ENCODE data around the gene PHF1. TPM values are rescaled to one million over a fixed set of nuclear protein-coding genes. Genes with fewer than 3 reads are reported as not detected.

PHF1 gene
- total and polyA plus RNA-seq, 4 donors, result 7.2 to 13.5 (median 11.5) TPM

- TF ChIP-seq ATF3 (IDR thresholded peaks at IDR 0.05) (no peak), TAF1 (conservative IDR thresholded peaks at IDR 0.05) (no peak), SP1 (IDR thresholded peaks at IDR 0.05) (no peak), HNF4A (conservative IDR thresholded peaks at IDR 0.05) (no peak), YY1 (IDR thresholded peaks at IDR 0.05) (no peak)
- peaks cover 5 to 30% (median 17%) of the 10 kb centered on the region in 4 donors for H3K4me1 ChIP-seq (ENCODE audit: control insufficient read depth in 4 of 4, insufficient read depth in 4 of 4, low read length in 3 of 4)
These were observed 22.3 kb downstream of the PHF1 start for GRCh38 chr6:33433001-33433543.

GRCh38 chr6:33433544-33434191 lies 22.9 kb downstream of the PHF1 start:
- Histone ChIP-seq H3K4me1 (ENCODE audit: control insufficient read depth in 4 of 4, insufficient read depth in 4 of 4, low read length in 3 of 4) (peaks cover 3 to 25% (median 14%) of the 10 kb centered on the region in 4 donors), H3K9me3 (ENCODE audit: control insufficient read depth in 4 of 4, low read length in 3 of 4) (no peaks in the 10 kb centered on the region), H3K4me3 (ENCODE audit: low read depth in 1 of 3, low read length in 3 of 3) (no peak overlapping the region), H3K36me3 (ENCODE audit: control insufficient read depth in 4 of 4, insufficient read depth in 3 of 4, low read depth in 1 of 4, low read length in 3 of 4) (peaks cover 0 to 6% (median 1%) of the 10 kb centered on the region in 4 donors), H3K27me3 (ENCODE audit: control insufficient read depth in 4 of 4, insufficient read depth in 4 of 4, low read length in 3 of 4) (no peaks in the 10 kb centered on the region), H3K9ac (ENCODE audit: low read depth in 1 of 2, low read length in 2 of 2) (no peak overlapping the region), H3K27ac (ENCODE audit: low read depth in 1 of 2, low read length in 2 of 2) (no peak overlapping the region)
- 53% methylated on average over 16 of the region's 17 CpGs for WGBS
- TF ChIP-seq ZBTB33 (IDR thresholded peaks at IDR 0.05) (no peak), TAF1 (conservative IDR thresholded peaks at IDR 0.05) (no peak), FOXA1 (IDR thresholded peaks at IDR 0.05) (no peak), HNF4A (conservative IDR thresholded peaks at IDR 0.05) (no peak), SP1 (IDR thresholded peaks at IDR 0.05) (no peak), HNF4G (IDR thresholded peaks at IDR 0.05) (no peak)
- no peak for DNase-seq (ENCODE audit: low spot score)

More at GRCh38 chr6:33433001-33433543, 22.3 kb downstream of the PHF1 start:
- Histone ChIP-seq H3K27ac (ENCODE audit: low read depth in 1 of 2, low read length in 2 of 2) (no peak overlapping the region), H3K4me3 (ENCODE audit: low read depth in 1 of 3, low read length in 3 of 3) (no peak overlapping the region), H3K36me3 (ENCODE audit: control insufficient read depth in 4 of 4, insufficient read depth in 3 of 4, low read depth in 1 of 4, low read length in 3 of 4) (peaks cover 0 to 6% (median 1%) of the 10 kb centered on the region in 4 donors), H3K9me3 (ENCODE audit: control insufficient read depth in 4 of 4, low read length in 3 of 4) (no peaks in the 10 kb centered on the region), H3K9ac (ENCODE audit: low read depth in 1 of 2, low read length in 2 of 2) (no peak overlapping the region), H3K27me3 (ENCODE audit: control insufficient read depth in 4 of 4, insufficient read depth in 4 of 4, low read length in 3 of 4) (no peaks in the 10 kb centered on the region)
- WGBS, result 100% methylated on average over 1 of the region's 1 CpG
- DNase-seq (ENCODE audit: low spot score), result no peak

- H3K27ac ChIP-seq (ENCODE audit: low read depth in 1 of 2, low read length in 2 of 2), result no peak overlapping the region
- no peak overlapping the region for H3K4me3 ChIP-seq (ENCODE audit: low read depth in 1 of 3, low read length in 3 of 3)
- H3K9me3 ChIP-seq (ENCODE audit: control insufficient read depth in 4 of 4, low read length in 3 of 4), result no peaks in the 10 kb centered on the region
- 94% methylated on average over 4 of the region's 4 CpGs for WGBS
- no peaks in the 10 kb centered on the region for H3K27me3 ChIP-seq (ENCODE audit: control insufficient read depth in 4 of 4, insufficient read depth in 4 of 4, low read length in 3 of 4)
- DNase-seq (ENCODE audit: low spot score), result no peak
- no peak overlapping the region for H3K9ac ChIP-seq (ENCODE audit: low read depth in 1 of 2, low read length in 2 of 2)
- TF ChIP-seq YY1 (IDR thresholded peaks at IDR 0.05) (no peak), TAF1 (conservative IDR thresholded peaks at IDR 0.05) (no peak), MAX (IDR thresholded peaks at IDR 0.05) (no peak), RXRA (IDR thresholded peaks at IDR 0.05) (no peak), REST (IDR thresholded peaks at IDR 0.05) (no peak), SP1 (IDR thresholded peaks at IDR 0.05) (no peak), JUND (IDR thresholded peaks at IDR 0.05) (no peak), ATF3 (IDR thresholded peaks at IDR 0.05) (no peak), HNF4A (conservative IDR thresholded peaks at IDR 0.05) (no peak), FOXA1 (IDR thresholded peaks at IDR 0.05) (no peak), EGR1 (IDR thresholded peaks at IDR 0.05; ENCODE audit: low read depth in 2 of 2) (no peak), NR2F2 (IDR thresholded peaks at IDR 0.05) (no peak), GABPA (IDR thresholded peaks at IDR 0.05 in 1 of 2, conservative IDR thresholded peaks at IDR 0.05 in 1 of 2) (no peak)
- H3K4me1 ChIP-seq (ENCODE audit: control insufficient read depth in 4 of 4, insufficient read depth in 4 of 4, low read length in 3 of 4), result peaks cover 3 to 16% (median 10%) of the 10 kb centered on the region in 4 donors
- peaks cover 0 to 6% (median 1%) of the 10 kb centered on the region in 4 donors for H3K36me3 ChIP-seq (ENCODE audit: control insufficient read depth in 4 of 4, insufficient read depth in 3 of 4, low read depth in 1 of 4, low read length in 3 of 4)
These were observed 24.1 kb downstream of the PHF1 start for GRCh38 chr6:33434961-33435360.

Data from liver (tissue), 9 donors.